Measurements from ENCODE around the gene PRPF39. TPM values are rescaled to one million over a fixed set of nuclear protein-coding genes. Genes with fewer than 3 reads are reported as not detected.

The PRPF39 gene
- total RNA-seq, 1 experiment from 2014 or later, result 59.8 TPM

DNA sequence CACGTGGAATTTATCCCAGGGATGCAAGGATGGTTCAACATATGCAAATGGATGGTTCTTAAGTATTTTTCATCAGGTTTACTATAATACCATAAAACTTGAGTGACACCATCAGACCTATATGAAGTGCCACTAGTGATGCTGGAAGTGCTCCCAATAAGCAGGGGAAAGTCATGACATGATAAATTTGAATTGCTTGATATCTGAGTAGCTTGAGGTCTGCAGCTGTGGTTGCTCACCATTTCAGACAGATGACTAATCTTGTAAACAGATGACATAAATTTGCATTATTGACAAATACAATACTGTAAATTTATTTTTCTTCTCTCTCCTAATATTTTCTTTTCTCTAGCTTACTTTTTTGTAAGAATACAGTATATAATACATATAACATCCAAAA is 13.7 kb upstream of the PRPF39 start:
- H3K56ac ChIP-seq (ENCODE audit: insufficient read length, low read depth, low read length), result no peak overlapping the region
- no CpG with 5 or more reads among the region's 1 CpG for WGBS (ENCODE audit: extremely low coverage, insufficient read length, low lambda C conversion rate)
- Mint-ChIP-seq H3K27me3 (ENCODE audit: low read depth) (no peaks in the 10 kb centered on the region), H3K36me3 (ENCODE audit: insufficient read depth in 1 of 3, low read depth in 3 of 3) (peaks cover 2 to 9% (median 5%) of the 10 kb centered on the region in 3 experiments; a peak in 5 of 7 replicates), H3K4me1 (no peaks in the 10 kb centered on the region), H3K9me3 (no peaks in the 10 kb centered on the region), H3K4me3 (no peak overlapping the region), H3K27ac (no peak overlapping the region)
- no peaks in the 10 kb centered on the region for H4K20me1 ChIP-seq (ENCODE audit: control insufficient read depth, insufficient read depth, insufficient read length)
- H3K27ac ChIP-seq (ENCODE audit: insufficient read length, low read depth, low read length), result no peak overlapping the region
- no peaks in the 10 kb centered on the region for H3K27me3 ChIP-seq (ENCODE audit: insufficient read depth, low read length)
- TF ChIP-seq, protein P1, sequence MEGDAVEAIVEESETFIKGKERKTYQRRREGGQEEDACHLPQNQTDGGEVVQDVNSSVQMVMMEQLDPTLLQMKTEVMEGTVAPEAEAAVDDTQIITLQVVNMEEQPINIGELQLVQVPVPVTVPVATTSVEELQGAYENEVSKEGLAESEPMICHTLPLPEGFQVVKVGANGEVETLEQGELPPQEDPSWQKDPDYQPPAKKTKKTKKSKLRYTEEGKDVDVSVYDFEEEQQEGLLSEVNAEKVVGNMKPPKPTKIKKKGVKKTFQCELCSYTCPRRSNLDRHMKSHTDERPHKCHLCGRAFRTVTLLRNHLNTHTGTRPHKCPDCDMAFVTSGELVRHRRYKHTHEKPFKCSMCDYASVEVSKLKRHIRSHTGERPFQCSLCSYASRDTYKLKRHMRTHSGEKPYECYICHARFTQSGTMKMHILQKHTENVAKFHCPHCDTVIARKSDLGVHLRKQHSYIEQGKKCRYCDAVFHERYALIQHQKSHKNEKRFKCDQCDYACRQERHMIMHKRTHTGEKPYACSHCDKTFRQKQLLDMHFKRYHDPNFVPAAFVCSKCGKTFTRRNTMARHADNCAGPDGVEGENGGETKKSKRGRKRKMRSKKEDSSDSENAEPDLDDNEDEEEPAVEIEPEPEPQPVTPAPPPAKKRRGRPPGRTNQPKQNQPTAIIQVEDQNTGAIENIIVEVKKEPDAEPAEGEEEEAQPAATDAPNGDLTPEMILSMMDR (conservative IDR thresholded peaks at IDR 0.05), result no peak
- no peaks in the 10 kb centered on the region for H3K79me2 ChIP-seq (ENCODE audit: insufficient read depth, low read length)
- H3T11ph ChIP-seq (ENCODE audit: low read length), result no peak overlapping the region
- no peak overlapping the region for H2AK5ac ChIP-seq (ENCODE audit: insufficient read length, low read length)
- no peaks in the 10 kb centered on the region for H3K23me2 ChIP-seq (ENCODE audit: insufficient read length, low read depth, low read length, poor library complexity, severe bottlenecking)
- no peaks in the 10 kb centered on the region for H3K79me1 ChIP-seq (ENCODE audit: insufficient read depth, low read depth, low read length, poor library complexity, severe bottlenecking)
- H2AFZ ChIP-seq (ENCODE audit: low read length), result no peak overlapping the region
- H3K18ac ChIP-seq (ENCODE audit: insufficient read length, low read depth, low read length), result no peak overlapping the region
- DNase-seq, result no peak
- no peaks in the 10 kb centered on the region for H3K4me1 ChIP-seq (ENCODE audit: insufficient read depth, low read length)
- H2BK120ac ChIP-seq (ENCODE audit: low read depth, low read length, poor library complexity, severe bottlenecking), result no peak overlapping the region
- no peak overlapping the region for H2BK15ac ChIP-seq (ENCODE audit: low read depth, low read length)
- H4K5ac ChIP-seq (ENCODE audit: insufficient read length, low read depth, low read length), result no peak overlapping the region
- no peak overlapping the region for H3K9ac ChIP-seq (ENCODE audit: extremely low read depth, insufficient read length, low read length)
- H4K91ac ChIP-seq (ENCODE audit: insufficient read length, low read depth, low read length), result no peak overlapping the region
- H3K4me2 ChIP-seq (ENCODE audit: insufficient read depth, insufficient read length, low read length), result no peak overlapping the region
- no peak overlapping the region for H4K8ac ChIP-seq (replicated peaks; ENCODE audit: insufficient read length, low read depth, low read length)
- H3K14ac ChIP-seq (ENCODE audit: insufficient read depth, low read length), result no peak overlapping the region
- H3K23ac ChIP-seq (ENCODE audit: insufficient read length, low read depth, low read length), result no peak overlapping the region
- H2BK20ac ChIP-seq (ENCODE audit: low read depth, low read length, poor library complexity, severe bottlenecking), result no peak overlapping the region
- H2BK12ac ChIP-seq (ENCODE audit: insufficient read length, low read depth, low read length), result no peak overlapping the region
- no peak overlapping the region for H2BK5ac ChIP-seq (ENCODE audit: insufficient read length, low read length)
- no peak overlapping the region for H3K4ac ChIP-seq (ENCODE audit: low read depth, low read length)
- no peaks in the 10 kb centered on the region for H3K9me3 ChIP-seq (ENCODE audit: control insufficient read depth, low read depth, low read length)

Measured in H9 (cell line).